Astrocyte of the cerebellum (primary cell): Measurements from ENCODE around the gene TNIK.

ENCODE experiments used
- DNase-seq: peaks from one replicate; pipeline ENCODE4 v3.0.0-alpha.2; 2011; ENCODE audit warnings: low read depth
- H3K4me3 ChIP-seq: 2 replicates; pipeline ENCODE4 v1.5.1; 2011; ENCODE audit warnings: mild to moderate bottlenecking, low read depth, low read length, moderate library complexity
- CTCF ChIP-seq: IDR thresholded peaks from 2 replicates; pipeline ENCODE4 v1.5.1; 2012; ENCODE audit warnings: low read length, low read depth, moderate library complexity, mild to moderate bottlenecking; ENCODE audit errors: missing control alignments
- in situ Hi-C: cut with HindIII; loops from 2 replicates; pipeline ENCODE4 v1.10.0; 2017; ENCODE audit warnings: low sequenced_read_pairs

The TNIK gene

GRCh38 chr3:171264758-171265157 is 195.4 kb downstream of the TNIK start:
- TF ChIP-seq CTCF: no peak
- H3K4me3 ChIP-seq: no peak overlapping the region
- in situ Hi-C loops: no loop called here
- no peak for DNase-seq

GRCh38 chr3:171262431-171262830 is 197.8 kb downstream of the TNIK start:
- no peak for TF ChIP-seq CTCF
- in situ Hi-C loops: no loop called here

GRCh38 chr3:171261487-171261886 is 198.7 kb downstream of the TNIK start:
- in situ Hi-C loops: no loop called here
- DNase-seq: no peak
- no peak for TF ChIP-seq CTCF
- H3K4me3 ChIP-seq: no peak overlapping the region

More at GRCh38 chr3:171262431-171262830, 197.8 kb downstream of the TNIK start:
- no peak for DNase-seq
- H3K4me3 ChIP-seq: no peak overlapping the region

GRCh38 chr3:171260899-171261298 is 199.3 kb downstream of the TNIK start:
- no peak for TF ChIP-seq CTCF
- in situ Hi-C loops: no loop called here
- no peak for DNase-seq
- no peak overlapping the region for H3K4me3 ChIP-seq

- TF ChIP-seq CTCF: no peak
- in situ Hi-C loops: no loop called here
- H3K4me3 ChIP-seq: no peak overlapping the region
- DNase-seq: no peak
Measured at GRCh38 chr3:171260466-171260865, 199.7 kb downstream of the TNIK start.

GRCh38 chr3:171258316-171258715 is 201.9 kb downstream of the TNIK start:
- in situ Hi-C loops: no loop called here
- no peak for DNase-seq
- no peak overlapping the region for H3K4me3 ChIP-seq
- no peak for TF ChIP-seq CTCF
